Measurements from ENCODE around the gene EIF5A2. TPM values are rescaled to one million over a fixed set of nuclear protein-coding genes. Genes with fewer than 3 reads are reported as not detected.

Gene EIF5A2
- polyA plus RNA-seq, 1 donor from 2014 or later, result 0.94 TPM

Other genes with a start within 250 kb of the EIF5A2 start
- gene RPL22L1, start 38.4 kb downstream of the EIF5A2 start, polyA plus RNA-seq, result 86.6 and 96.5 TPM in 2 replicates
- gene SLC2A2, start 118.1 kb upstream of the EIF5A2 start, polyA plus RNA-seq, result not detected in 2 replicates